HEK293T (cell line): ENCODE measurements around the gene UBE2K.
A peak's percentile ranks its signal among the peaks of the same experiment; 100 is the strongest.

Source experiments
- CTCF ChIA-PET: fragments of 350-600 bp; formaldehyde crosslinking; extraction: SDS; loops from one replicate; lab custom pipeline; 2021; ENCODE audit warnings: antibody characterized with exemption, inconsistent platforms; lab: Yijun Ruan, JAX
- POLR2A ChIA-PET: fragments of 350-600 bp; formaldehyde crosslinking; extraction: SDS; loops from one replicate; lab custom pipeline; 2020; ENCODE audit warnings: antibody characterized with exemption, inconsistent platforms; lab: Yijun Ruan, JAX
- DNase-seq: peaks from one replicate; pipeline ENCODE4 v3.0.0; 2012; ENCODE audit warnings: mixed read lengths; ENCODE audit errors: extremely low spot score
- ARNT ChIP-seq: fragments of 450-650 bp; IDR thresholded peaks from 2 replicates; pipeline ENCODE4 v1.6.1; 2017; ENCODE audit warnings: mild to moderate bottlenecking
- BHLHE40 ChIP-seq: fragments of 450-650 bp; IDR thresholded peaks from 2 replicates; pipeline ENCODE4 v1.6.1; 2016; ENCODE audit warnings: mild to moderate bottlenecking, moderate library complexity, borderline replicate concordance
- CTBP1 ChIP-seq: fragments of 450-650 bp; IDR thresholded peaks from 2 replicates; pipeline ENCODE4 v1.6.1; 2016; ENCODE audit warnings: borderline replicate concordance
- ELF4 ChIP-seq: fragments of 450-650 bp; IDR thresholded peaks from 2 replicates; pipeline ENCODE4 v1.6.1; 2017; ENCODE audit warnings: antibody characterized with exemption
- FOXA1 ChIP-seq: fragments of 450-650 bp; IDR thresholded peaks from 2 replicates; pipeline ENCODE4 v1.6.1; 2016; ENCODE audit warnings: mild to moderate bottlenecking
- FOXK2 ChIP-seq: fragments of 450-650 bp; IDR thresholded peaks from 2 replicates; pipeline ENCODE4 v1.6.1; 2016; ENCODE audit warnings: mild to moderate bottlenecking
- FOXM1 ChIP-seq: fragments of 450-650 bp; IDR thresholded peaks from 2 replicates; pipeline ENCODE4 v1.6.1; 2017; ENCODE audit warnings: mild to moderate bottlenecking, borderline replicate concordance
- HDGF ChIP-seq: fragments of 450-650 bp; IDR thresholded peaks from 2 replicates; pipeline ENCODE4 v1.6.1; 2017; ENCODE audit warnings: antibody characterized with exemption, borderline replicate concordance
- L3MBTL2 ChIP-seq: fragments of 450-650 bp; conservative IDR thresholded peaks from 2 replicates; pipeline ENCODE4 v1.6.1; 2016; ENCODE audit warnings: mild to moderate bottlenecking
- LEF1 ChIP-seq: fragments of 450-650 bp; IDR thresholded peaks from 2 replicates; pipeline ENCODE4 v1.6.1; 2017; ENCODE audit warnings: mild to moderate bottlenecking, borderline replicate concordance
- NFRKB ChIP-seq: fragments of 450-650 bp; IDR thresholded peaks from 2 replicates; pipeline ENCODE4 v1.6.1; 2016; ENCODE audit warnings: mild to moderate bottlenecking, moderate library complexity
- PKNOX1 ChIP-seq: fragments of 450-650 bp; IDR thresholded peaks from 2 replicates; pipeline ENCODE4 v1.6.1; 2016
- SP1 ChIP-seq: fragments of 450-650 bp; IDR thresholded peaks from 2 replicates; pipeline ENCODE4 v1.6.1; 2017
- SUZ12 ChIP-seq: fragments of 450-650 bp; IDR thresholded peaks from 2 replicates; pipeline ENCODE4 v1.6.1; 2016; ENCODE audit warnings: mild to moderate bottlenecking
- TARDBP ChIP-seq: fragments of 450-650 bp; IDR thresholded peaks from 2 replicates; pipeline ENCODE4 v1.6.1; 2016
- ZNF384 ChIP-seq: fragments of 450-650 bp; IDR thresholded peaks from 2 replicates; pipeline ENCODE4 v1.6.1; 2016

The UBE2K gene

GRCh38 chr4:39706741-39707511 is 9.0 kb downstream of the UBE2K start:
- ChIA-PET CTCF (interaction anchor here (0.6 kb wide), 1 partner anchor 87 kb away, joined by 3 read pairs; no protein-coding TSS in a partner anchor), POLR2A (interaction anchor here (1.2 kb wide), 1 partner anchor 10 kb away, joined by 3 read pairs; the partner anchor contains the start of gene UBE2K)
- no peak for DNase-seq
- TF ChIP-seq NFRKB (no peak), FOXM1 (no peak), HDGF (no peak), FOXA1 (no peak), L3MBTL2 (no peak), SUZ12 (no peak), BHLHE40 (no peak), ELF4 (no peak), FOXK2 (no peak)

- ChIA-PET POLR2A (interaction anchor here (1.1 kb wide), 1 partner anchor 12 kb away, joined by 4 read pairs; the partner anchor contains the start of gene UBE2K), CTCF (interaction anchor here (0.7 kb wide), 1 partner anchor 46 kb away, joined by 3 read pairs; no protein-coding TSS in a partner anchor)
- no peak for DNase-seq
- peak; percentile 54 for TF ChIP-seq PKNOX1
- TF ChIP-seq SUZ12, result no peak
Measured at GRCh38 chr4:39710098-39710896, 12.4 kb downstream of the UBE2K start.

- no peak for DNase-seq
- CTCF ChIA-PET, result no interaction called here
- TF ChIP-seq FOXA1 (no peak), ARNT (no peak), NFRKB (no peak), SUZ12 (no peak), L3MBTL2 (no peak), CTBP1 (no peak), SP1 (no peak), TARDBP (no peak), LEF1 (no peak), HDGF (no peak), BHLHE40 (no peak), ELF4 (no peak), FOXK2 (no peak), FOXM1 (no peak)
- POLR2A ChIA-PET, result no interaction called here
Measured at GRCh38 chr4:39712819-39713607, 15.1 kb downstream of the UBE2K start.

GRCh38 chr4:39713691-39714090 is 15.8 kb downstream of the UBE2K start:
- no peak for TF ChIP-seq ELF4
- no peak for TF ChIP-seq SP1
- TF ChIP-seq PKNOX1, result no peak
- TF ChIP-seq FOXA1, result no peak
- no peak for TF ChIP-seq ARNT
- no peak for TF ChIP-seq NFRKB
- TF ChIP-seq CTBP1, result no peak
- no peak for TF ChIP-seq HDGF
- no peak for TF ChIP-seq FOXM1
- TF ChIP-seq SUZ12, result no peak
- no peak for DNase-seq
- ChIA-PET CTCF (no interaction called here), POLR2A (no interaction called here)

GRCh38 chr4:39714166-39714565 is 16.2 kb downstream of the UBE2K start:
- TF ChIP-seq FOXM1 (no peak), ELF4 (no peak), ARNT (no peak), BHLHE40 (no peak), FOXA1 (no peak), L3MBTL2 (no peak), PKNOX1 (no peak), SP1 (no peak), CTBP1 (no peak), TARDBP (no peak), SUZ12 (no peak), NFRKB (no peak), FOXK2 (no peak), LEF1 (no peak)
- no peak for DNase-seq
- CTCF ChIA-PET, result no interaction called here
- POLR2A ChIA-PET, result no interaction called here

- no peak for DNase-seq
- TF ChIP-seq HDGF, result no peak
- TF ChIP-seq L3MBTL2, result no peak
- TF ChIP-seq FOXM1, result no peak
- no peak for TF ChIP-seq LEF1
- TF ChIP-seq FOXA1, result no peak
- no peak for TF ChIP-seq NFRKB
- TF ChIP-seq BHLHE40, result no peak
- TF ChIP-seq ZNF384, result no peak
- TF ChIP-seq SUZ12, result no peak
- no peak for TF ChIP-seq ELF4
- TF ChIP-seq CTBP1, result no peak
- TF ChIP-seq PKNOX1, result no peak
- TF ChIP-seq SP1, result no peak
- TF ChIP-seq TARDBP, result no peak
- TF ChIP-seq ARNT, result no peak
- ChIA-PET POLR2A (no interaction called here), CTCF (interaction anchor here (0.5 kb wide), 1 partner anchor 18 kb away, joined by 3 read pairs; the partner anchor contains the start of gene UBE2K)
Measured at GRCh38 chr4:39715788-39716187, 17.9 kb downstream of the UBE2K start.
